Mesendoderm (in vitro differentiated cells): ENCODE data around the gene KANSL3.
"Not testable (repeated sequence)": the region's sequence is repeated elsewhere in the genome, so short reads cannot be mapped to it uniquely, and the experiment has no call there.

ENCODE experiments used
- DNase-seq: peaks from one replicate; pipeline ENCODE4 v3.0.0; 2013
- H2AK5ac ChIP-seq: 2 replicates; pipeline ENCODE4 v1.6.1; 2013; ENCODE audit warnings: low read length, inconsistent platforms
- H2BK120ac ChIP-seq: 2 replicates; pipeline ENCODE4 v1.6.1; 2013; ENCODE audit warnings: low read depth, mild to moderate bottlenecking, low read length, moderate library complexity, mixed read lengths
- H2BK15ac ChIP-seq: replicated peaks from 2 replicates; pipeline ENCODE4 v1.6.1; 2013; ENCODE audit warnings: low read depth, mild to moderate bottlenecking, moderate library complexity
- H2BK5ac ChIP-seq: 2 replicates; pipeline ENCODE4 v1.6.1; 2013; ENCODE audit warnings: low read length, inconsistent platforms
- H3K18ac ChIP-seq: 2 replicates; pipeline ENCODE4 v1.6.1; 2013; ENCODE audit warnings: mild to moderate bottlenecking, low read length, mixed read lengths
- H3K23ac ChIP-seq: one replicate; pipeline ENCODE4 v1.6.1; 2013; ENCODE audit warnings: low read length
- H3K27ac ChIP-seq: 2 replicates; pipeline ENCODE4 v1.5.1; 2013; ENCODE audit warnings: low read depth, mild to moderate bottlenecking, inconsistent platforms, low read length, moderate library complexity
- H3K27me3 ChIP-seq: 2 replicates; pipeline ENCODE4 v1.6.1; 2013; ENCODE audit warnings: low read length, control low read depth, mild to moderate bottlenecking, inconsistent platforms; ENCODE audit not compliant: insufficient read depth, poor library complexity
- H3K36me3 ChIP-seq: 2 replicates; pipeline ENCODE4 v1.6.1; 2013; ENCODE audit warnings: low read length, inconsistent platforms; ENCODE audit not compliant: control insufficient read depth, insufficient read depth
- H3K4ac ChIP-seq: one replicate; pipeline ENCODE4 v1.6.1; 2013; ENCODE audit warnings: low read depth, mild to moderate bottlenecking, low read length, moderate library complexity
- H3K4me1 ChIP-seq: 2 replicates; pipeline ENCODE4 v1.6.1; 2013; ENCODE audit warnings: low read depth, low read length, inconsistent platforms; ENCODE audit not compliant: control insufficient read depth
- H3K4me2 ChIP-seq: 2 replicates; pipeline ENCODE4 v1.6.1; 2013; ENCODE audit warnings: low read length
- H3K4me3 ChIP-seq: 2 replicates; pipeline ENCODE4 v1.5.1; 2013; ENCODE audit warnings: mild to moderate bottlenecking, low read length
- H3K56ac ChIP-seq: one replicate; pipeline ENCODE4 v1.6.1; 2013; ENCODE audit warnings: low read length
- H3K79me1 ChIP-seq: 2 replicates; pipeline ENCODE4 v1.6.1; 2013; ENCODE audit warnings: low read length, inconsistent platforms
- H3K79me2 ChIP-seq: 2 replicates; pipeline ENCODE4 v1.6.1; 2013; ENCODE audit warnings: mild to moderate bottlenecking, low read length; ENCODE audit not compliant: control insufficient read depth, insufficient read depth
- H3K9ac ChIP-seq: 2 replicates; pipeline ENCODE4 v1.6.1; 2013; ENCODE audit warnings: low read length, inconsistent platforms
- H4K5ac ChIP-seq: one replicate; pipeline ENCODE4 v1.6.1; 2013; ENCODE audit warnings: low read length
- H4K8ac ChIP-seq: one replicate; pipeline ENCODE4 v1.6.1; 2013; ENCODE audit warnings: low read depth, mild to moderate bottlenecking, control low read depth, low read length, moderate library complexity
- WGBS: extraction: QIAGEN DNeasy Blood & Tissue Kit; methylation state at CpG from one replicate; pipeline ENCODE4 v1.1.7; 2013; ENCODE audit warnings: low lambda C conversion rate, missing lambda C conversion rate; ENCODE audit not compliant: insufficient coverage; ENCODE audit errors: extremely low coverage; 5-methylcytosine and 5-hydroxymethylcytosine counted together

The KANSL3 gene

GRCh38 chr2:96553957-96554292 is 84.2 kb downstream of the KANSL3 start:
- DNase-seq, H2BK5ac ChIP-seq, H2BK15ac ChIP-seq, H3K4ac ChIP-seq, H3K9ac ChIP-seq, H3K79me1 ChIP-seq, H4K5ac ChIP-seq, H3K4me3 ChIP-seq, H3K4me1 ChIP-seq, H2BK120ac ChIP-seq, H3K23ac ChIP-seq, H3K27ac ChIP-seq, H3K36me3 ChIP-seq, H2AK5ac ChIP-seq, H3K79me2 ChIP-seq, H4K8ac ChIP-seq, H3K4me2 ChIP-seq, H3K56ac ChIP-seq, H3K18ac ChIP-seq, H3K27me3 ChIP-seq: not testable (repeated sequence)
- no CpG with 5 or more reads among the region's 9 CpGs for WGBS

DNA sequence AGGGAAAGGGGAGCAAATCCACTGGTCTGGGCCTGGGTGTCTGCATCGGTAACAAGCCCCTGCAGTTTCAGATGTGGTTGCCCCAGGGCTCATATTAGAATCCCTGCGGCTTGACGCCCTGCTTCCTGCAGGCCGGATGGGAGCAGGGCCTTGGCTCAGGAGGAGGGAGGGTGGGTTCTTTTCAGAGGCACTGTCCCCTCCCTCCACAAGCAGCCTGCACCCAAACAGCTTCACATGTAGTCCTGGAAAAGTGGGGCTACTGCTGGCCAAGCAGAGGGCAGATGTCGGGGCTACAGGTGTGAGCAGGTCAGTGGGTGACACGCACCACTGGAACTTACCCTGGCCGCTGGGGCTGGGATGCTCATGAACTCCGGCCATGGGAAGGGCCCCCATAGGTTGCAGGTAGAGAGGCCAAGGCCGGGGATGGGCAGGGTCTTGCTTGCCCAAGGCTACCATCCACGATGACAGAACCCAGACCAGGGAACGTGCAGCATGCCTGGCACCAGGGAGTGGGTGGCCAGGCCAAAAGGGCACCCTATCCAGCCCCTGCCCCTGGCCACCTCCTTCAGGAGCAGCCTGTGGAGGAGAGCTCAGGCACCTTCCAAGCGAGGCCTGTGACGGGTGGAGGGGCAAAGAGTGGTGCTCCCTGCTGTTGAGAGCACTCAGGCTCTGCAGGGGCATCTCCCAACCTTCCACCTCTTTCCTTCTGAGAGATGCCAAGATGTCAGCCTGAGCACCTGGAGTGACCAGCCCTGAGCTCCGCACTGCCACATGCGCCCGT is 84.7 kb downstream of the KANSL3 start:
- no peaks in the 10 kb centered on the region for H3K27me3 ChIP-seq
- no peak overlapping the region for H2AK5ac ChIP-seq
- no peak overlapping the region for H3K9ac ChIP-seq
- no peak for DNase-seq
- no peak overlapping the region for H2BK15ac ChIP-seq
- H3K4me2 ChIP-seq: no peak overlapping the region
- H3K79me2 ChIP-seq: no peaks in the 10 kb centered on the region
- H3K4me3 ChIP-seq: no peak overlapping the region
- WGBS: no CpG with 5 or more reads among the region's 16 CpGs
- H3K27ac ChIP-seq: no peak overlapping the region
- H2BK120ac ChIP-seq: no peak overlapping the region
- no peaks in the 10 kb centered on the region for H3K36me3 ChIP-seq
- no peak overlapping the region for H4K5ac ChIP-seq
- H2BK5ac ChIP-seq: no peak overlapping the region
- H3K4me1 ChIP-seq: no peaks in the 10 kb centered on the region
- no peak overlapping the region for H3K4ac ChIP-seq
- H3K56ac ChIP-seq: no peak overlapping the region
- no peak overlapping the region for H3K18ac ChIP-seq
- H3K23ac ChIP-seq: no peak overlapping the region
- no peaks in the 10 kb centered on the region for H3K79me1 ChIP-seq
- H4K8ac ChIP-seq: no peak overlapping the region

DNA sequence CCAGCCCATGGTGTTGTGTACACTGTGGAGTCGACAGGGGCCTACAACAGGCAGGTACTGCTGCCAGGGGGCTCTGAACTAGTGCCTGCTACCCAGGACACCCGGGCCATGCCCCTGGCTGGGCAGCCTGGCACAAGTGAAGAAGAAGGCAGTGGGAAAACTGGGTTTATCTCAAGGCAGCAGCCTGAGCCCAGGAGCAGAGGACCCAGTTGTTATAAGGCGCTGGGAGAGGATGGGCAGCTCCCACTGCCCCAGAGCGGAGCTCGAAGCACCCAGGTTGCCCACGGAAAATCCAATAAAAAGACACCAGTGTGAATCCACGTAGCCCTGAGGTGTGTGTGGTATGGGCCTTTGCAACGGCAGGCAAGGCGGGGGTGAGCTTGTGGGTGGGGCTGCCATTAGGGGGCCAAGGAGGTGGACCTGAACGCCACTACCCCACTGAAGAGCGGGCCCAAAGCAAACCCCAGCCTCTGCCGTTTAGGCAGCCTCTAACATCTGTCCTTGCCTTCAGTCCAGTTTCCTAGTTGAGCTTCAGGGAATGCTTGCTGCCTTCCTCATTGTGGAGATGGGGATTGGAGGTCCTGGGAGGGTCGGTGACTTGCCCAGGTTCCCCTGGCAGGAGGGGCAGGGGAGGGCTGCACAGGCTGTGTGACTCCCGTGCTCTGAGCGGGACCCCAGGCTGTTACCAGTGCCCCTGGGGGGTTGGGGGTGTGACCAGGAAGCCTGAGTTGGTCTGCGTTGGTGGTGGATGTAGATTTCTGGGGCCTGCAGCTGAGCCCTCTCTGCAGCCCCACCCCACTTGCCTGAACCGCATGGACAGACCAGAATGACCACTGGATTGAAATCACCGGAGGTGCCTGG is 85.6 kb downstream of the KANSL3 start:
- H3K79me1 ChIP-seq: no peaks in the 10 kb centered on the region
- H3K27ac ChIP-seq: no peak overlapping the region
- H2AK5ac ChIP-seq: no peak overlapping the region
- H3K9ac ChIP-seq: no peak overlapping the region
- no peak overlapping the region for H2BK120ac ChIP-seq
- H3K36me3 ChIP-seq: no peaks in the 10 kb centered on the region
- no peaks in the 10 kb centered on the region for H3K4me1 ChIP-seq
- no peak overlapping the region for H2BK5ac ChIP-seq
- no peak overlapping the region for H3K56ac ChIP-seq
- H2BK15ac ChIP-seq: no peak overlapping the region
- H3K4me2 ChIP-seq: no peak overlapping the region
- no peak overlapping the region for H3K4me3 ChIP-seq
- H4K8ac ChIP-seq: no peak overlapping the region
- DNase-seq: no peak
- no peak overlapping the region for H4K5ac ChIP-seq
- no peaks in the 10 kb centered on the region for H3K27me3 ChIP-seq
- no peaks in the 10 kb centered on the region for H3K79me2 ChIP-seq
- H3K18ac ChIP-seq: no peak overlapping the region
- no peak overlapping the region for H3K23ac ChIP-seq
- no CpG with 5 or more reads among the region's 18 CpGs for WGBS
- no peak overlapping the region for H3K4ac ChIP-seq

GRCh38 chr2:96551605-96552314 is 86.4 kb downstream of the KANSL3 start:
- no peak for DNase-seq

DNA sequence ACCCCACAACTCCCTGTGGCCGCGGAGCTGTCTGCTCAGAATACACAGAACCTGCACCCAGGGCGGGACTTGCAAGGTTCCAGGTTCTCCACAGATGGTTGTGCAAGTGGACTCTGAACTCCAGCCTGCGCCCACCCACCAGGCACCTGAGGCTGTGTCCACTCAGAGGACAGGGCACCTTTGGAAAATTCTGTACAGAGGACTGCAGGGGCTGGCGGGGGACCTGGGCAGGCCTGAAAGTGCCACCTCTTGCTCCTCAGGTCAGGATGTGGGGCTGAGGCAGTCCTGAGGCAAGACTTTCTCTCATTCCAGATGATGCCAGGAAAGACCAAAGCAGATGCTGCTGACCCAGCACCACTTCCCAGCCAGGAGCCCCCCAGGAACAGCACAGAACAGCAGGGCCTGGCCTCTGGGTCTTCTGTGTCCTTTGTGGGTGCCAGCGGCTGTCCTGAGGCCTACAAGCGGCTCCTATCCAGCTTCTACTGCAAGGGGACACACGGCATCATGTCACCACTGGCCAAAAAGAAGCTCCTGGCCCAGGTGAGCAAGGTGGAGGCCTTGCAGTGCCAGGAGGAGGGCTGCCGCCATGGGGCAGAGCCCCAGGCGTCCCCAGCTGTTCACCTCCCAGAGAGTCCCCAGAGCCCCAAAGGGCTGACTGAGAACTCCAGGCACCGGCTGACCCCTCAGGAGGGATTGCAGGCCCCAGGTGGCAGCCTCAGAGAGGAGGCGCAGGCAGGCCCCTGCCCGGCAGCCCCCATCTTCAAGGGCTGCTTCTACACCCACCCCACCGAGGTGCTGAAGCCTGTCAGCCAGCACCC is 87.1 kb downstream of the KANSL3 start:
- no peak for DNase-seq
- no CpG with 5 or more reads among the region's 14 CpGs for WGBS

More at GRCh38 chr2:96551605-96552314, 86.4 kb downstream of the KANSL3 start:
- Histone ChIP-seq H3K27me3 (no peaks in the 10 kb centered on the region), H3K27ac (no peak overlapping the region), H3K4me3 (no peak overlapping the region), H4K5ac (no peak overlapping the region), H2AK5ac (no peak overlapping the region), H3K36me3 (no peaks in the 10 kb centered on the region), H3K4me1 (no peaks in the 10 kb centered on the region), H3K79me1 (no peaks in the 10 kb centered on the region), H3K56ac (no peak overlapping the region), H3K23ac (no peak overlapping the region), H4K8ac (no peak overlapping the region), H3K79me2 (no peaks in the 10 kb centered on the region), H2BK120ac (no peak overlapping the region), H3K18ac (no peak overlapping the region), H2BK15ac (no peak overlapping the region), H2BK5ac (no peak overlapping the region), H3K4ac (no peak overlapping the region), H3K4me2 (no peak overlapping the region), H3K9ac (no peak overlapping the region)
- no CpG with 5 or more reads among the region's 25 CpGs for WGBS

More for the DNA sequence above, 87.1 kb downstream of the KANSL3 start:
- H3K4ac ChIP-seq: no peak overlapping the region
- H3K4me2 ChIP-seq: no peak overlapping the region
- H3K4me3 ChIP-seq: no peak overlapping the region
- H3K4me1 ChIP-seq: no peaks in the 10 kb centered on the region
- H3K18ac ChIP-seq: no peak overlapping the region
- no peak overlapping the region for H4K8ac ChIP-seq
- H2BK15ac ChIP-seq: no peak overlapping the region
- no peak overlapping the region for H4K5ac ChIP-seq
- no peak overlapping the region for H2BK120ac ChIP-seq
- H2BK5ac ChIP-seq: no peak overlapping the region
- H3K79me2 ChIP-seq: no peaks in the 10 kb centered on the region
- no peak overlapping the region for H3K27ac ChIP-seq
- no peak overlapping the region for H3K9ac ChIP-seq
- no peak overlapping the region for H3K23ac ChIP-seq
- H3K36me3 ChIP-seq: no peaks in the 10 kb centered on the region
- no peak overlapping the region for H2AK5ac ChIP-seq
- H3K56ac ChIP-seq: no peak overlapping the region
- H3K27me3 ChIP-seq: no peaks in the 10 kb centered on the region
- H3K79me1 ChIP-seq: no peaks in the 10 kb centered on the region
